HG02759 (cell line): ENCODE data around the gene SLC4A8.
"Not testable (repeated sequence)": the region's sequence is repeated elsewhere in the genome, so short reads cannot be mapped to it uniquely, and the experiment has no call there.

Source experiments
- ATAC-seq: cut with Tn5 transposase; IDR thresholded peaks from one replicate; pipeline ENCODE4 v1.9.1; 2021; ENCODE audit warnings: mild to moderate bottlenecking, moderate library complexity; ENCODE audit not compliant: unreplicated experiment

The SLC4A8 gene

GRCh38 chr12:51421266-51421884, 3.3 kb upstream of the SLC4A8 start:
- no peak for ATAC-seq

DNA sequence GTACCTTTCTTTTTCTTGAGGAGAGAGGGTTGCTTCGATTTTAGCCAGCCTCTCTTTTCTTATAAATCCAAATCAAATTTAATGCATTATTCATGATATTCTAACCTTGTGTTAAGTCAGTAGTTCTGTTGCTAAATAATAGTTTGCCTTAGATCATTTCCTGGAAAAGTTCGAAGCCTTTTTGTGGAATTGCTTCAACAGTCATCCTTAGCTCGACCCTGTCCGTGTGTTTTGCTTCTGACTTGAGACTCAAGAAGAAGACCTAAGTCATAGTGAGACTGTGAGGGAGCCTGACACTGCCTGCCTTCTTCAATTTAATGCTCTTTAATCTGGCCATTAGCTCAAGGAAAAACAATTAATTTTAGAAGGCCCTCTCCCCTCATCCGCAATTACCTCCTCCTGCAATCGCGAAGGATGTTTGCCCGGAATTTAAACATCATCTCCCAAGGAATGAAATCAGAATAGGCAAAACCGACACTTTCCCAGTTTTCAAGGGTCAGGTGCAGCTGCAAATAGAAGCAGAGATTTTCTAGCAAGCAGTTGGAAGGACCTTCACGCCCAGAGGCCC, 453 bp upstream of the SLC4A8 start:
- ATAC-seq, result no peak

GRCh38 chr12:51428256-51428655, 3.6 kb downstream of the SLC4A8 start:
- no peak for ATAC-seq

DNA sequence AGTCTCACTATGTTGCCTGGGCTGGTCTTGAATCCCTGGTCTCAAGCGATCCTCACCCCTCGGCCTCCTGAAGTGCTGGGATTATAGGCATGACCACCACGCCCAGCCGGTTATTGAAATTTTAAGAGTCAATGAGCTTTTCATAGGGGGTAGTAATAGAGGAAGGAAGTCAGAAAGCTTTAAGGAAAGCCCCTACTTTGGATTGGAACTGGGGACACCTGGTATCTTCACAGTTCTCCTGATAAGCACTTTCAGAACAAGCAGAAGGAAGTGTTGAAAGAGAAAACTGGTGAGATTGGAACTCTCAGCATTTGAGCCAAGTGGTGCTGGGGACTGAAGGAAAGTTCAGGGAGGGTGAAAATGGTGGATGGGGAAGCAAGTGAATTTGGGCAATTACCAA, 5.1 kb downstream of the SLC4A8 start:
- no peak for ATAC-seq

DNA sequence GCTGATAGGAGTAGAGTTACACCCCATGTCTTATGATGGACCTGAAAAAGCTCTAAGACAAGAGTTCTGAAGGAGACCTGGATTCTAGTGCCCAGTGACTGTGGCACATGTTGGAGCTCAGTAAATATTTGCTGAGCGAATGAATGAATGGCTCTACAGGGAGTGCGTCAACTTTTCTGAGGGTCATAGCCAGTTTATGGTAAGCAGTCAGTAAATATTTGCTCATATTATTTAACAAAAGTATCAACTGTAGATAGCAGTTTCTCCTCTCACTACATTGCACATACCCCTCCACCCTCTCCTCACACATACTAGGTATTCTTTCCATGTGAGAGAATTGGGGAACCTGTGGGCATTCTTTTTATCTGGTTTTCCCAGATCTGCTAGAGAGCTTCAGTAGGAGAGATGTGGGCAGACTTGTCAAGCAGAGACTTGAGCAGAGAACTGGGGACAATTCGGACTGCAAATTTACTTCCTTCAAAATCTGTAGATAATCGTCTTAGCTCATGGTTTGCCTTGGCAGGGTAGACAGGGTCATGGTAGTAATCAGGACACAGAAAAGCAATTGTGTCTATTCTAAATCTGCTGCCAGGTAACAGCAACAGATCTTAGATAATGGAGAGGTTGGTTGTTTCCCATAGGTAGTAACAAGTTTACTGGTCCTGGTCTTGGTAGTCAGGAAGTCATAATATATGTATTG, 5.7 kb downstream of the SLC4A8 start:
- ATAC-seq, result no peak

GRCh38 chr12:51432921-51433320, 8.3 kb downstream of the SLC4A8 start:
- no peak for ATAC-seq

DNA sequence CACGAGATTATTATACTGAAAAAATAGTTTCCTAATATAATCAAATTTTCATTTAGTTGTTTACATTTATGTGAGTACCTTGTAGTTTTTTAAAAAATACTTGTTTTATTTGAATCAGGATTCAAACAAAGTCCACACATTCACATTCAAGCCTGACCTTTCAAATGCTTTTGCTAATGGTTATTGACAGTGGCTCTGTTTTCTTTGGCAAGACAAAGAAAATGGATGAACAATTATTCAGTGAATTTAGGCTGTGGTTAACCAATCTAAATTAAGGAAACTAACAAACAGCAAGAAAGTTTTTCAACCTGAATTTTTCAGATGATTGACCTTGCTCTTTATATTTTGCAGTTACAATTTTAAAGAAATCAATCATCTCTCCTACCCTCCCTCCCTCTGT, 9.7 kb downstream of the SLC4A8 start:
- no peak for ATAC-seq

- ATAC-seq, result no peak
Observed at GRCh38 chr12:51437431-51437830, 12.8 kb downstream of the SLC4A8 start.

GRCh38 chr12:51439330-51439729, 14.7 kb downstream of the SLC4A8 start:
- ATAC-seq, result no peak

GRCh38 chr12:51441583-51441982, 17.0 kb downstream of the SLC4A8 start:
- ATAC-seq, result no peak

DNA sequence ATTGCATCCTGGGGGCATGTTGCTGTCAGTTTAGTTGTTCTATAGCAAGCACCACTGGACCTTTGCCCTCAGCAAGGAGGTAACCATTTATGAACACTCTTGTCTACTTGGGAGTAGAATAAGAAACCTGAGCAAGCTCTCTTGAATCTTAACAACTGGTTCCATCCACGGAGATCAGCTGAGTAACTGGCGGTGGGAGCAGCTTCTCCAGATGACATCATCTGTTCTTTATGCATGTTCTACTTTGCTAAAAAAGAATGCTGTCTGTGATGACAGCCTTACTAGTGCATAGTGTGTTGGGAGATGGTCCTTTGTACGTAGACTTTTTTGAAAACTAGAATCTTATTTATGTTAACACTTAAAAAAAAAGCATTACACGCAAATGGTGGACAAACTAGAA, 17.7 kb downstream of the SLC4A8 start:
- no peak for ATAC-seq

- no peak for ATAC-seq
Observed at GRCh38 chr12:51443573-51443972, 18.9 kb downstream of the SLC4A8 start.

DNA sequence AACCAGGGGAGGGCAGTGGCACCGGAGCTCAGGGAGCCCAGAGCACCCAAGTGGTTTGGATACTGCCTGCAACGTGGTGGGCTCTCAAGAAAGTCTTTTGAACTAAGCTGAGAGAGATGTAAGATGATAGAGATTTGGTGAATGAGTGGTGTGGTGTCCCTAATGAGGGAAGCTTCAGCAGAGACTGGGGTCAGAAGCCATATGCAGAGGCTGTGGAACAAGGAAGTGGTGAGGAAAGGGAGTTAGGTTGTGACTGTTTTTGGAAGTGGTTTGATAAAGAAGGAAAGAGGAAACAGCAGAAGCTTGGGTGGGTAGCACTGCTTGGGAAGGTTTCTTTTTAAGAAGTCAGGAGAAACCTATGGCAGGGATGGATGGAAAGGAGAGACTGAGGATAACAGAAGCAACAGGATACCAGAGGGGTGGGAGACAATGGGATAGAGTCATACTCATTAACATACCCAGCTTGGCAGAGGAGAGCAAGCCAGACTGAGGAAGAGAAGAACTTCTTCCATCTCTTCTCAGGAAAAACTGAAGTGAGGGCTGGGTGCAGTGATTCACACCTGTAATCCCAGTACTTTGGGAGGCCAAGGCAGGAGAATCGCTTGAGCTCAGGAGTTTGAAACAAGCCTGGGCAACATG, 24.1 kb downstream of the SLC4A8 start:
- ATAC-seq, result no peak

- no peak for ATAC-seq
Observed at GRCh38 chr12:51449580-51450246, 25.1 kb downstream of the SLC4A8 start.

DNA sequence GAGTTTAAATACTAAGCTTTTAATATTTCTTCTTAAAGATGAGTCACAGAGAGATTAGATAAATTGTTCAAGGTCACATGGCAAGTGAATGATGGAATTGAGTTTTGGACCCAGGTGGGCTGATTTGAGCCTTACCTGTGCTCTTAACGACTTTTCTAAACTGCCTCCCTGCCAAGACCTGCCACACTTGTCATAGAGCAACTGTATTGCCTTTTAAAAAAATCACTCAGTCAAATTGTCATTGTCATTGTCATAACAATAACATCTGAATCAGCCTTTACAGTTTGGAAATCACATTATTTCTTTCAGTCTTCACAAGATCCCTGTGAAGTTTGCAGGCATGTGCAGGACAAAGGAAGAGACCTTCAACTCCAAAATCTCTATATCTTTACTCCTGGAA, 25.7 kb downstream of the SLC4A8 start:
- no peak for ATAC-seq

GRCh38 chr12:51450806-51451205, 26.2 kb downstream of the SLC4A8 start:
- no peak for ATAC-seq

DNA sequence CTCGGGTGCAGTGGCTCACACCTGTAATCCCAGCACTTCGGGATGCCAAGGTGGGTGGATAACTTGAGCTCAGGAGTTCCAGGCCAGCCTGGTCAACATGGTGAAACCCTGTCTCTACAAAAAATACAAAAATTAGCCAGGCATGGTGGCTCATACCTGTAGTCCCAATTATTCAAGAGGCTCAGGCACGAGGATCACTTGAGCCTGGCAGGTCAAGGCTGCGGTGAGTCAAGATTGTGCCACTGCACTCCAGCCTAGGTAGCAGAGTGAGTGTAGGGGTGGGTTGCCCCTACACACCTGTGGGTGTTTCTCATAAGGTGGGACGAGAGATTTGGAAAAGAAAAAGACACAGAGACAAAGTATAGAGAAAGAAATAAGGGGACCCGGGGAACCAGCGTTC, 29.4 kb downstream of the SLC4A8 start:
- ATAC-seq, result not testable (repeated sequence)

- ATAC-seq, result not testable (repeated sequence)
Observed at GRCh38 chr12:51455050-51455449, 30.4 kb downstream of the SLC4A8 start.

DNA sequence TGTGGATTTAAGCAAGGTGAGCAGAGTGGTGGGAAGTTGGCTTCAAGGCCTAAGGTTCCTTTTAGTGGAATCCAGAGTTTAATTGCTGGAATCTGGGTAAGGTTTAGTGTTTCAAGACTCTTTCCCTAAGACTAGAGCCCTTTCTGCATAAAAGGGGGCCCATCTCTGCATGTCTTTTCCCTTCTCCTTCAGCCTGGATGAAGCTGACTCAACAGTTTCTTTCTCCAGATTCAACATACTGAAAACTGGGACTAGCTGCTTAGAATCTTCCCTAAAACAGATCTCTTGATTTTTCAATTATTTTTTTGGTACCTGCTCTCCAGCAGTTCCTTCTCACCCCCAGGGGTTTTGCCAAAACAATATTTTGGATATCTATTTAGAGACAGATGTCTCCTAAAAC, 34.0 kb downstream of the SLC4A8 start:
- no peak for ATAC-seq

DNA sequence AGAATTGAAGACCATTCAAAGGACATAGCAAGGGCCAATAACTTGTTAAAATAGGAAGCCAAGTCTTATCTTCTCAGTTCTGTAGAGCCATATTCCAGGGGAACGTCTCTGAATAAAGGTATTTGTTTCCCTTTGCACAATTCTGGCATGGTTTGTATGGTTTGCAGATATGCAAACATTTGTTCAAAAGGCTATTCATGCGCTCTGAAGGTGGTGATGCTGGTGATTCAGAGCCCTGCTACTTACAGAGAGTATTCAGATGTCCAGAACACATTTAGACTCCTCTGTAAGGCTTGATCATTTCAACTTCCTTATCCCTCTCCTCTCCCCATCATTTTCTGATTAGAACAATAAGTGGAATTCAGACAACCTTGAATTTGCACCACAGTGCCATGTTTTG, 35.9 kb downstream of the SLC4A8 start:
- ATAC-seq, result no peak

DNA sequence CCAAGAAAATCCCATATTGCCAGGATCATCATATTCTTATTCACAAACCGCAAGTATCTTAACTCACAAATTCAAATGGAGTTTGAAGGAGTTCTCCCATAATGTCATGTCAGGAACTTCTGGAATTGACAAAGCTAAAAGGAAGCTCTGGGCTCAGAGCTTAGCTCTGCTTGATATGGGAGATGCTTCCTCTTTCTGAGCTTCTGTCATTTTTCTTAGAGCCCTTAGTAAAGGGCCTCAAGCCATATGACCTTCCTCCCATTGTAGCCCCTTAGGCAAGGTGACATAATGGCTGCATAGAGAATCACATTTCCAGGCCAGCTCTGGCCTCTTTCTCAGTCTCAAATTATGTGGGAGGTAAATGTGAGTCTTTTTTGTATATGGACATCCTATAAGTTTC, 40.9 kb downstream of the SLC4A8 start:
- no peak for ATAC-seq
